GM19238 (cell line): ENCODE results near the gene PRDM11.

Source experiments
- DNase-seq: peaks from one replicate; pipeline ENCODE4 v3.0.0; 2011; ENCODE audit warnings: low spot score; ENCODE audit not compliant: insufficient read length

Gene PRDM11

DNA sequence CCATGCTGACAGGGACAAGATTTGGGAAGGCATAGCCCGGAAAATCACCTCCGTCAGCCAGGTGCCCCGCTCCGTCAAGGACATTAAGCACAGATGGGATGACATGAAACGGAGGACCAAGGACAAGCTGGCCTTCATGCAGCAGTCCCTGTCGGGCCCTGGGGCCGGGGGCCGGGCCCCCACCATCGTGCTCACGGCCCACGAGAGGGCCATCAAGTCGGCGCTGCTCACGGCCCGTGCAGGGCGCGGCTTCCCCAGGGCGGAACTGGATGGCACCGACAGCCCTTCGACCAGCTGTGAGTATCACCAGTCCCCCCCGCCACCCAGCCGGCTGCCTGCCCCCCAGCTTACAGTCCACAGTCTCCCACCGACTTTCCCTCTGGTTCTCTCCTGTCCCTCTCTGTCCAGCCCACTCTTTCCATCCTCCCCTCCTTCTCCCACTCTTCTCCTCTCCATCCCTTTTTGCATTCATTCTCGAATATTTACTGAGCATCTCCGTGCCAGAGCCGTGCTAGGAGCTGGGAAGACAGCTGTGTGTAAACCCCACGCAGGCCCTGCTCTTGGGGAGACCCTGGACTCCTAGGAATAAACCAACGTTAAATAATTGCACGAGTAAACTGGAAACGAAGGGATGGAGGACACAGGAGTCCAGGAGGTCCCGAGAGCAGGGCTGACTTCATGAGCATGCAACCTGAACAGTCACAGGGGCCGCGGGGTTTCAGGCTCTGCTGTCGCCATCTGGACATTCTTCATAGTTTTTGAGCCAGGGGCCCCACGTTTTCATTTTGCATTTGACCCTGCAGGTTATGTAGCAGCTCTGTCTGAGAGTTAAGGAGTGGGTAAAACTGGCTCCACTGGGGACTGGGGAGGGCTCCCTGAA is 62.8 kb downstream of the PRDM11 start:
- DNase-seq, result no peak

- peak; percentile 30 for DNase-seq
These were observed 63.7 kb downstream of the PRDM11 start for GRCh38 chr11:45209891-45210699.

DNA sequence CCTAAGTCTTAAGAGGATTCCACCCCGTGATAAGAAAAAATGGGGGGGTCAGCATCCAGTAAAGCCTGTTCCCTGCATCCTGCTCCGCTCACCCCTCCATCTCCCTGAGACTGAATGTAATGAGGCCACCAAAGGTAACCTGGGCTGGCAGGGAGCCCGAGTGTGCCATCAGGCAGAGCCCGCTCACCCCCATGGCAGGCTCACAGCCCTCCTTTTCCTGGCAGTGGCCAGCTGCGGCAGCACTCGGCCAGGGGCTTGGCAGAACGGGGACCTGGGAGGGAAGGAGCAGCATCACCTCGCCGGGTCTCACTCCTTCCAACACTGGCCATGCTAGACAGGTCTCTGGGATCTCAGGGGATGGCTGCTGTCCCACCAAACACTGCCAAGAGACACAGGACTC is 64.4 kb downstream of the PRDM11 start:
- DNase-seq, result no peak

- no peak for DNase-seq
These were observed 65.3 kb downstream of the PRDM11 start for GRCh38 chr11:45211732-45212131.

DNA sequence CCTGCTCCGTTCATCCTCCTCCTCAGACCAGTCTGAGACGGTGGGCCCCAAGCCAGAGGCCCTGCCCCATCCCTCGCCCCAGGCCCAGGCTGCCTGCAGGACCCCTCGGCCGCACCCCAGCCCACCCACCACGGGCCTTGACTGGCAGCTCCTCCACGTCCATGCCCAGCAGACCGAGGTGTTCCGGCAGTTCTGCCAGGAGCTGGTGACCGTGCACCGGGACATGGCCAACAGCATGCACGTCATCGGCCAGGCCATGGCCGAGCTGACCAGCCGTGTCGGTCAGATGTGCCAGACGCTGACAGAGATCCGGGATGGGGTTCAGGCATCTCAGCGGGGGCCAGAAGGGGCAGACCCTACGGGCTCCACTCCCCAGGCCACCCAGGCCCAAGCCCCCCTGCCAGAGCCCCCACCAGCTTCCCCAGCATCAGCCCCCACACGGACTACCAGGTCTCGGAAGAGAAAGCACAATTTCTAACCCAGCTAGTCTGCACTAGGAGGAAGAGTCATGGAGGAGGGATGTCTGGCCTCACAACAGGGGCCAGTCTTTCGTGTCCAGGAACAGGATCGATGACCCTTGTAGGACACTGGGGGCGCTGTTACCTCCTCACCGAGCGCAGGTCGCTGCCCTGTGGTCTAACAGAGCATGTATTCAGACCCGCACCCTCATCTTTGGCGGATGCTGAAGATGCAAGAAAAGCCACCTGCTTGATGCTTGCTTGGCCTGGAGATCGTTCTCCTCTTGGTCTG is 66.3 kb downstream of the PRDM11 start:
- no peak for DNase-seq

DNA sequence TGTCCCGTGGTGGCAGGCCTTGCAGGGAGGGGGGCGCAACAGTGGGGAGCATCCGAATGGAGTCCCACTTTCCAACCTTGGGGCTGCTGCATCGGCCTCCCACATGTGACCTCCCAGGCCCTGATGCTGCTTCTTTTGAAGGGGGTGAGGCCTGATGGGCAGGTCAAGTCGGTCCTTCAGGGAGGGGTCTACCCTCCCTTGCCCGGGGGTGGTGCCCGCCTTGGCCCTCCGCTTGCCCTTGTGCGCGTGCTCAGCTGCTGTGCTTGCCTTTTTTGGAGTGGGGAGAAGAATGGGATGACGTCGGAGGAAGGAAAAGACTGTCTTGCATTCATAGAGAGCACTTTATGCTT is 66.9 kb downstream of the PRDM11 start:
- DNase-seq, result no peak

DNA sequence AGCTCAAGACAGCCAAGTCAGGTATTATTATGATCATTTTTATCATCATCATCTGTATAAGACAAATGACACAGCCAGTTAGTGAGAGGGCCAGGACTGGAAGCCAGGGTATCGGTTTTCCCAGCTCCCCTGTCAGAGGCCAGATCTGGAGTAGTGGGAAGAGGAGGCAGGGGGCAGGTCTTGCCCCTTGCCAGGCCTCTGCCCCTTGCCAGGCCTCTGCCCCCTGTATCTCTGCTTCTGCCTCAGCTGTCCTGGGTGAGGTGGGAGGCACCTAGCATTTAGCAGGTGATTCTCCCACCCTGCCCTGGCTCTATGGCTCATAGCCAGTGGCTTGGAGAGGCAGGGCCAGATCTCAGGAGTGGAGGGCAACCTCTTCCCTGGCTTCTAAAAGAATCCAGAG is 67.3 kb downstream of the PRDM11 start:
- no peak for DNase-seq

- DNase-seq, result no peak
These were observed 68.8 kb downstream of the PRDM11 start for GRCh38 chr11:45215098-45215865.

DNA sequence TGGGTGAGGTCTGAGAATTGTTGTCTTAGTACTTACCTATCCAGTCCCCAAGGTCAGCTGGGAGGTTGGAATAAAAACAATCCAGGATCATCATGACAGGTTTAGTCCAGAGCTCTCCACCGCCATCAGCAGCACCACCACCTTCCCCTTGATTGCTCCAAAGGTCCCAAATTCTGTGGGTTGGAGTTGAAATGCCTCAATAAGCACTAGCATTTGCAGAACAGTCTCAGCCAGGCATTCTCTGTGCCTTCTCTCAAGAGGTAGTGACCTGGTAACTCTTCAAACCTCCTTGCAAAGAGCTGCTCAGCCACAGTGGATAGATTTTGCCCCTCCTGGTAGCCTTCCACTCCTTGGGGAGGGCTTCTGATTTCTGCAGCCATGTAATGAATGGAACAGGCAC is 69.6 kb downstream of the PRDM11 start:
- DNase-seq, result no peak

DNA sequence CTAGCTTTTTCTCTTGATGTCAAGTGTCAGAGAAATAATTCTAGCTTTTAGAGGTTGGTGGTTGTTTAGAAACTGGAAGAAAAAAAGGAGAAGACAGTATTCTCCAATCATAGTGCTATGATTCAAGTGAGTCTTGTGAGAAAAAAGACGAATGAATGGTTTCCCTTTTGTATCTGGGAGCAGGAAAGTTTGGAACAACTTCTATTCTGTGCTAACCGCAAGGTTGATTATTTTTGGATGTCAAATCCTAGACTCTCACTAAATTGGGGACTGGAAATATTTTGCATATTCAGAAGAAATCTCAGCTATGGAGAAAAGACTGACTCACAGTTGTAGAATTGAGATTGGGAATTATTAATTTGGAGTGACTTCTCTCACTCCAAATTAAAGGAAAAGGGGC is 70.5 kb downstream of the PRDM11 start:
- no peak for DNase-seq

DNA sequence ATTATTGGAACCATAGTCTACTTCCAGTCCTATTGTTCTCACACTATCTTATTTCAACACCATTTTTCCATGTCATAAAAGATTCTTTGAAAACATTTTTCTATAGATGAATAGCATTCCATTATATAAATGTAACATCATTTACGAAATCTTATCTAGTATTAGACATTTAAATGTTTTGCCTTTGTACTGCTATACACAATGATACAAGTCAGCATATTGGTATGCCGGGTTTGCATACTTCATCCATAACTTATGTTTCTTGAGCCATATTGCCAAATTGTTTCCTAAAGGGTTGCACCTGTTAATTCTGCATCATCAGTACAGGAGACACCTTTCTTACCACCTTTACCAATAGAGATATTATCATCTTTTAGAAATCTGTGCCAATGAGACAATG is 71.6 kb downstream of the PRDM11 start:
- no peak for DNase-seq

- no peak for DNase-seq
These were observed 72.3 kb downstream of the PRDM11 start for GRCh38 chr11:45218705-45219104.

DNA sequence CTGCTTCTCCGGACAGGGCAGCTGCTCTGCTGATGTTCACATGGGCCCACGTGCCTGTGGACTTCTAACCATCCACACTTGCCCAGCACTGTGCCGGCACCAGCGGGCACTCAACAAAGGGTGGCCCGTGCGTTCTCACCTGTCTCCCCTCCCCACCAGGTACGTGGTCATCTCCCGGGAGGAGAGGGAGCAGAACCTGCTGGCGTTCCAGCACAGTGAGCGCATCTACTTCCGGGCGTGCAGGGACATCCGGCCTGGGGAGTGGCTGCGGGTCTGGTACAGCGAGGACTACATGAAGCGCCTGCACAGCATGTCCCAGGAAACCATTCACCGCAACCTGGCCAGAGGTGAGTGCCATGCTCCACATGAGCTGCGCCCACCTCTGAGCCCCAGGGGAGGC is 73.0 kb downstream of the PRDM11 start:
- no peak for DNase-seq

DNA sequence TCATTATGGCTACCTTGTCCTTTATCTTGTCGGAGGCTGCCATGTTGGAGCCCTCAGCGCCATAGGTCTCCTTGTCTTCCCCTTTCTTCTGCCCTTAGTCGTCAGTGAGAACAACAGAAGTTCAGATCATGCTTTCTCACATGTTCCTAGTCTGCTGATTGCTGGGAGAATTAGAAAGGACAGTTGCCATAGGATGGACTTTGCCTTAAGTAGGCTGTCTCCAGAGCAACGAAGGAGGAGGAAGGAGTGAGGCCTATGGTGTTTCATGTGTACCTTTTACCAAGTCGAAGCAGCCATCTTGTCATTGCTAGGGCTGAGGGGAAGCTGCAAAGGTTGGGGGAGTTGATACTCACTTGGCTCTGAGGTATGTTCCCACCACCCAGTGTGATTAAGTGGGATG is 77.1 kb downstream of the PRDM11 start:
- no peak for DNase-seq

GRCh38 chr11:45224766-45225165 is 78.3 kb downstream of the PRDM11 start:
- no peak for DNase-seq

GRCh38 chr11:45225277-45225676 is 78.8 kb downstream of the PRDM11 start:
- DNase-seq, result no peak

- no peak for DNase-seq
These were observed 79.8 kb downstream of the PRDM11 start for GRCh38 chr11:45225961-45226871.

GRCh38 chr11:45226901-45227300 is 80.5 kb downstream of the PRDM11 start:
- DNase-seq, result no peak

DNA sequence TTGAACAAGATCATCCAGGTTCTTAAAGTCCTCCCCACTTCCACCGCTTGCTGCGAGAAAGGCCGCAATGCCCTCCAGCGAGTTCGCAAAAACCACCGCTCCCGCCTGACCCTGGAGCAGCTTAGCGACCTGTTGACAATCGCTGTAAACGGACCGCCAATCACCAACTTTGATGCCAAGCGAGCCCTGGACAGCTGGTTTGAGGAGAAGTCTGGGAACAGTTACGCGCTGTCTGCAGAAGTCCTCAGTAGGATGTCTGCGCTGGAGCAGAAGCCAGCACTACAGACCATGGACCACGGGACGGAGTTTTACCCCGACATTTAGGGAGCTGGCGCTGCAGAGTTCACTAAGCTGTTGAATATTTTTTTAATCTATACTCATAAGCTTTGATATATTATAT is 81.4 kb downstream of the PRDM11 start:
- no peak for DNase-seq

- DNase-seq, result no peak
These were observed 83.1 kb downstream of the PRDM11 start for GRCh38 chr11:45229401-45230020.
